Lower leg skin (tissue), 4 donors: ENCODE results near the gene HSPG2. TPM values are rescaled to one million over a fixed set of nuclear protein-coding genes. Genes with fewer than 3 reads are reported as not detected.

Experiments used
- DNase-seq, 2 donors: peaks; one replicate each; pipeline ENCODE4 v3.0.0-alpha.2; 2019; ENCODE audit warnings: low spot score in 2 of 2
- H3K4me3 ChIP-seq: fragments of 200-600 bp; sonication (generic); 2 replicates; pipeline ENCODE4 v1.5.1; 2017; ENCODE audit warnings: mild to moderate bottlenecking, low read depth; ENCODE audit not compliant: poor library complexity, severe bottlenecking
- CTCF ChIP-seq, 3 donors: fragments of 450-650 bp; IDR thresholded peaks; one replicate each; pipeline ENCODE4 v1.5.1; 2016; ENCODE audit warnings: antibody characterized with exemption in 3 of 3, mild to moderate bottlenecking in 3 of 3, moderate library complexity in 2 of 3
- POLR2A ChIP-seq, 2 donors: fragments of 450-650 bp; IDR thresholded peaks; one replicate each; pipeline ENCODE4 v1.6.1; 2016 to 2017; ENCODE audit warnings: antibody characterized with exemption in 2 of 2, mild to moderate bottlenecking in 1 of 2, moderate library complexity in 1 of 2
- WGBS, 2 donors: methylation state at CpG; one replicate each; pipeline ENCODE4 v1.1.5; 2018; 5-methylcytosine and 5-hydroxymethylcytosine counted together
- intact Hi-C: fragments of 100-400 bp; cut with DNase I; formaldehyde crosslinking; loops from one replicate; pipeline ENCODE4 v1.15.0; 2023; ENCODE audit warnings: low total_unique reads
- total RNA-seq, 4 donors: library from RNA; depleted of rRNA; stranded (reverse); fragments of >200 nt; gene quantifications; one replicate each; pipeline ENCODE4 v1.1.0, GENCODE V29; 2016

HSPG2 gene
- total RNA-seq, 4 donors from 2014 or later, result 67.9 to 171 (median 99.6) TPM

- intact Hi-C loops, result no loop called here
- no peak for TF ChIP-seq CTCF (IDR thresholded peaks at IDR 0.05)
- TF ChIP-seq POLR2A (IDR thresholded peaks at IDR 0.05), result no peak
- no peak for DNase-seq
- no peak overlapping the region for H3K4me3 ChIP-seq
- WGBS, 2 donors, result 89 to 93% methylated on average over 19 to 27 of the region's 27 CpGs
These were observed 72.4 kb downstream of the HSPG2 start for GRCh38 chr1:21864730-21865129.

GRCh38 chr1:21863981-21864380 lies 73.1 kb downstream of the HSPG2 start:
- WGBS, 2 donors, result 92 to 93% methylated on average over 12 of the region's 12 CpGs
- TF ChIP-seq POLR2A (IDR thresholded peaks at IDR 0.05) (no peak), CTCF (IDR thresholded peaks at IDR 0.05) (no peak)
- DNase-seq, result no peak
- no peak overlapping the region for H3K4me3 ChIP-seq
- intact Hi-C loops, result no loop called here

GRCh38 chr1:21861602-21862429 lies 75.3 kb downstream of the HSPG2 start:
- TF ChIP-seq CTCF (IDR thresholded peaks at IDR 0.05) (no peak), POLR2A (IDR thresholded peaks at IDR 0.05) (no peak)
- no peak overlapping the region for H3K4me3 ChIP-seq
- intact Hi-C loops, result no loop called here
- no peak for DNase-seq
- WGBS, 2 donors, result 84 to 88% methylated on average over 19 of the region's 19 CpGs

- no peak for DNase-seq
- H3K4me3 ChIP-seq, result no peak overlapping the region
- WGBS, 2 donors, result 95 to 97% methylated on average over 3 of the region's 3 CpGs
- intact Hi-C loops, result no loop called here
- TF ChIP-seq CTCF (IDR thresholded peaks at IDR 0.05) (no peak), POLR2A (IDR thresholded peaks at IDR 0.05) (no peak)
These were observed 76.1 kb downstream of the HSPG2 start for GRCh38 chr1:21860971-21861370.

- TF ChIP-seq POLR2A (IDR thresholded peaks at IDR 0.05) (no peak), CTCF (IDR thresholded peaks at IDR 0.05) (no peak)
- H3K4me3 ChIP-seq, result no peak overlapping the region
- 95% methylated on average over 8 to 9 of the region's 10 CpGs for WGBS, 2 donors
- intact Hi-C loops, result no loop called here
- no peak for DNase-seq
These were observed 77.4 kb downstream of the HSPG2 start for GRCh38 chr1:21859669-21860179.
